Activated naive CD8-positive, alpha-beta T cell treated with anti-CD3 and anti-CD28 coated beads, Interleukin-2, amount 10 ng/mL, durations not matched to agents 7 days and 5 days (primary cell): ENCODE results near the gene BCAS4. TPM values are rescaled to one million over a fixed set of nuclear protein-coding genes. Genes with fewer than 3 reads are reported as not detected.
A peak's percentile ranks its signal among the peaks of the same experiment; 100 is the strongest.

ENCODE experiments used
- ATAC-seq: fragments of 150-1000 bp; cut with Tn5 transposase; one replicate; pipeline ENCODE4 v1.10.0; 2021; ENCODE audit warnings: low read depth, moderate library complexity
- POLR2A ChIA-PET: fragments of 350-600 bp; sonication (Branson Sonifier 250); formaldehyde crosslinking; loops from one replicate; lab custom pipeline; 2021; ENCODE audit warnings: antibody characterized with exemption; lab: Charles Lee
- DNase-seq: peaks from one replicate; pipeline ENCODE4 v3.0.0; 2021
- H3K27ac Mint-ChIP-seq: one replicate; pipeline ENCODE4 v1.8.0; 2022; ENCODE audit warnings: mild to moderate bottlenecking, mixed read lengths
- H3K27me3 Mint-ChIP-seq: one replicate; pipeline ENCODE4 v1.8.0; 2022; ENCODE audit warnings: mild to moderate bottlenecking, moderate library complexity, mixed read lengths
- H3K36me3 Mint-ChIP-seq: one replicate; pipeline ENCODE4 v1.8.0; 2021; ENCODE audit warnings: mild to moderate bottlenecking, mixed read lengths
- H3K4me1 Mint-ChIP-seq: one replicate; pipeline ENCODE4 v1.8.0; 2021; ENCODE audit warnings: mixed read lengths
- H3K4me3 Mint-ChIP-seq: one replicate; pipeline ENCODE4 v1.8.0; 2022; ENCODE audit warnings: mild to moderate bottlenecking, moderate library complexity, mixed read lengths
- H3K9me3 Mint-ChIP-seq: one replicate; pipeline ENCODE4 v1.8.0; 2021; ENCODE audit warnings: mixed read lengths
- total RNA-seq, 2 experiments: library from RNA; stranded (reverse); gene quantifications; one replicate each; pipeline ENCODE4 v1.2.3, GENCODE V29; 2021

BCAS4 gene
- total RNA-seq, 2 experiments from 2014 or later = 35.0 to 35.2 TPM

DNA sequence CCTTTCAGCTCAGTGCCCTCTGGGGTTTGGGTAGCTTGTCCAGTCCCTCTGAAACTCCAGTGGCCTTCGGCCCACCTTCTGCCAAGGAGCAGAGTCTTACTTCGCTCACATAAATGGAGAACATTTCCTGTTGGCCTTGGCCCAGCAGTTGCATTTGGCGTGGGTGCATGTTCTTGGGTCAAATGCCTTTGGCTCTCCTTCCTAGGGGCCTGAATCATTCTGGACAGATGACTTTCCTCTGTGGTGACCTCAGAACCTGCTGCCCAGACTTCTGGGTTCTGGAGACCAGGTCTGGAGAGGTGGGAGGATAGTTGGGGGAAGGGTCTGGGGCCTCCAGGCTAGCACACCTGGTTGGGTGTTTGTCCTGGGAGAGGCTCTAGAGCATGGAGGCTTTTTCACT is 29.3 kb downstream of the BCAS4 start:
- Mint-ChIP-seq H3K9me3 (no peaks in the 10 kb centered on the region), H3K36me3 (peaks cover 31% of the 10 kb centered on the region), H3K27me3 (no peaks in the 10 kb centered on the region), H3K4me3 (no peak overlapping the region), H3K27ac (no peak overlapping the region), H3K4me1 (peaks cover 32% of the 10 kb centered on the region)
- POLR2A ChIA-PET = interaction anchor here (1.0 kb wide), 1 partner anchor 107 kb away, joined by 3 read pairs; the partner anchor contains the start of gene ADNP
- ATAC-seq (no peak), DNase-seq (no peak)

DNA sequence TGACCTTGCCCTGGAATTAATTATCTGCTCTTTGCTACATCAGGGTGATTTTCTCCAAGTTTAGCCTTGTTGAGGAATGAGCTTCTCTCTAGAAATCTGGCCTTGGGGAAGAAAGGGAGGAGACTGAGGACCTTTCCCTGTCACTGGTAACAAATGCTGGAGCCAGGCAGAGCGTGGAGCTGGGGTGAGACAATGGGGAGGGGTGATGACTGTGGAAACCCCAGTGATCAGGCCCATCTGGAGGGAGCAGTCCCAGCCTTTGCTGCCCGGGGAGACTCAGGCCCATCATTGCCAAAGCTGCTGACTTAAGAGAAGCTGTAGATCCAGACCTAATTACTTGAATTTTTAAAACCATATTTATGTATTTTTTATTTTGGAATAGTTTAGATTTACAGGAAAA is 31.3 kb downstream of the BCAS4 start:
- H3K4me1 Mint-ChIP-seq = peaks cover 16% of the 10 kb centered on the region
- peaks cover 23% of the 10 kb centered on the region for H3K36me3 Mint-ChIP-seq
- H3K9me3 Mint-ChIP-seq = no peaks in the 10 kb centered on the region
- POLR2A ChIA-PET = interaction anchor here (1.4 to 1.5 kb wide), 2 partner anchors 19 to 133 kb away, joined by 3 read pairs; partner anchors contain the start of genes DPM1 and MOCS3
- ATAC-seq (no peak), DNase-seq (no peak)
- no peak overlapping the region for H3K27ac Mint-ChIP-seq
- H3K27me3 Mint-ChIP-seq = no peaks in the 10 kb centered on the region
- H3K4me3 Mint-ChIP-seq = no peak overlapping the region

DNA sequence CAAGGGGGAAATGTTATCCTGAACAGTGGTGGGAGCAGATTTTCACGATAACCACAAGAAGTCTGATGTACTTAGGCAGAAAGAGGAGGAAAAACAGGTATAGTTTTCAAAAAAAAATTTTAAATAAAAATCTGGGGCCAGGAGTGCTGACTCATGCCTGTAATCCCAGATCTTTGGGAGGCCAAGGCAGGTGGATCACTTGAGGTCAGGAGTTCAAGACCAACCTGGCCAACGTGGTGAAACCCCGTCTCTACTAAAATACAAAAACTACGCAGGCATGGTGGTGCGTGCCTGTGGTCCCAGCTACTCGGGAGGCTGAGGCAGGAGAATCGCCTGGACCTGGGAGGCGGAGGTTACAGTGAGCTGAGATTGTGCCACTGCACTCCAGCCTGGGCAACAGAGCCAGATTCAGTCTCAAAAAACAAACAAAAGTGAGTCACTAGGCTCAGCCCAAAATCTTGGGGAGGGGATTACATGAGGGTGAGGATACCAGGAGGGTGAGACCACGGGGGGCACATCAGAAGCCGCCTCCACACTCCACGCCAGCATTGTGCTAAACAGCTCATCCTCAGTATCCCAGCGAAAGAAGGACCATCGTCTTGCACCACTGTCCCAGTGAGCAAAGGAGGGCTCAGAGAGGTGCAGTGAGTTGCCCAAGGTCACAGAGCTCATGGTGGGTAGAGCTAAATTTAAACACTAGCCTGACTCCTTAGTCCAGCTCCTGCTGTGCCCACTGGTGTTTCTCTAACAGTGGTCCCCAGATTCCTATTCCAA is 33.7 kb downstream of the BCAS4 start:
- POLR2A ChIA-PET = no interaction called here
- H3K4me1 Mint-ChIP-seq = peaks cover 4% of the 10 kb centered on the region
- H3K27me3 Mint-ChIP-seq = no peaks in the 10 kb centered on the region
- H3K4me3 Mint-ChIP-seq = no peak overlapping the region
- peaks cover 23% of the 10 kb centered on the region for H3K36me3 Mint-ChIP-seq
- ATAC-seq = no peak
- H3K9me3 Mint-ChIP-seq = no peaks in the 10 kb centered on the region
- DNase-seq = no peak
- no peak overlapping the region for H3K27ac Mint-ChIP-seq

DNA sequence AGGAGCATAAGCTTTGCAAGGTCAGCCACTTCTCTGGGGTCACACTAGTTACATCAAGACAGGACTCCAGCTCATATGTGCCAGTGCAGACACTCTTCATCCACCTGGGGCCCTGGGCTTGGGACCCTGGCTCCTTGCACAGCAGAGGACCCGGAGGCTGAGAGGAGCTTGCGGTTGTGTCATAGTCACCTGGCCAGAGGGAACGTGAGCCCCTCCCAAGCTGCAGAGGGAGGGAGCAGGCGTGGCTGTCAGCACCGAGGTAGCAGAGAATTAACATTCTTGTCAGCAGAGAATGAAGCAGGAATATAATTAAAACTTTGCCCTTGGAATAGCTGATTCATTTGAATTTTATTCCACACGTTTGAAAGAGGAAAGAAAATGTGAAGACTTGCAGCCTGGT is 36.8 kb downstream of the BCAS4 start:
- no peaks in the 10 kb centered on the region for H3K27me3 Mint-ChIP-seq
- no peak overlapping the region for H3K4me3 Mint-ChIP-seq
- POLR2A ChIA-PET = no interaction called here
- H3K4me1 Mint-ChIP-seq = peaks cover 2% of the 10 kb centered on the region
- H3K36me3 Mint-ChIP-seq = peaks cover 25% of the 10 kb centered on the region
- DNase-seq = no peak
- H3K27ac Mint-ChIP-seq = no peak overlapping the region
- H3K9me3 Mint-ChIP-seq = no peaks in the 10 kb centered on the region
- no peak for ATAC-seq

DNA sequence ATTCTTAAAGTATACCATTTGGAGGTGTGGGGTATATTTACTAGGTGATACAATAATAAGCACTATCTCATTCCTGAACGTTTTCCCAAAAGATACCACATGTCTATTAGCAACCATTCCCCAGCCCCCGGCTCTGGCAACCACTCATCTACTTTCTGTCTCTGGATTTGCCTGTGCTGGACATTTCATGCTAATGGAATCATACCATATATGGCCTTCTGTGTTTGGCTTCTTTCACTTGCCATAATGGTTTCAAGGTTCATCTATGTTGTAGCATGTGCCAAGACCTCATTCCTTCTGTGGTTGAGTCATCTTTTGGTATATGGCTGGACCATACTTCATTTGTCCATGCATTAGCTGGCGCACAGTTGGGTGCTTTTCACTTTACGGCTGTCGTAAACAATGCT is 39.7 kb downstream of the BCAS4 start:
- peaks cover 21% of the 10 kb centered on the region for H3K36me3 Mint-ChIP-seq
- no peaks in the 10 kb centered on the region for H3K9me3 Mint-ChIP-seq
- DNase-seq (no peak), ATAC-seq (no peak)
- H3K4me1 Mint-ChIP-seq = peaks cover 22% of the 10 kb centered on the region
- POLR2A ChIA-PET = interaction anchor here (0.7 kb wide), 1 partner anchor 35 kb away, joined by 3 read pairs; no protein-coding TSS in a partner anchor
- H3K4me3 Mint-ChIP-seq = no peak overlapping the region
- H3K27me3 Mint-ChIP-seq = no peaks in the 10 kb centered on the region
- H3K27ac Mint-ChIP-seq = peak overlapping the region; percentile 17

DNA sequence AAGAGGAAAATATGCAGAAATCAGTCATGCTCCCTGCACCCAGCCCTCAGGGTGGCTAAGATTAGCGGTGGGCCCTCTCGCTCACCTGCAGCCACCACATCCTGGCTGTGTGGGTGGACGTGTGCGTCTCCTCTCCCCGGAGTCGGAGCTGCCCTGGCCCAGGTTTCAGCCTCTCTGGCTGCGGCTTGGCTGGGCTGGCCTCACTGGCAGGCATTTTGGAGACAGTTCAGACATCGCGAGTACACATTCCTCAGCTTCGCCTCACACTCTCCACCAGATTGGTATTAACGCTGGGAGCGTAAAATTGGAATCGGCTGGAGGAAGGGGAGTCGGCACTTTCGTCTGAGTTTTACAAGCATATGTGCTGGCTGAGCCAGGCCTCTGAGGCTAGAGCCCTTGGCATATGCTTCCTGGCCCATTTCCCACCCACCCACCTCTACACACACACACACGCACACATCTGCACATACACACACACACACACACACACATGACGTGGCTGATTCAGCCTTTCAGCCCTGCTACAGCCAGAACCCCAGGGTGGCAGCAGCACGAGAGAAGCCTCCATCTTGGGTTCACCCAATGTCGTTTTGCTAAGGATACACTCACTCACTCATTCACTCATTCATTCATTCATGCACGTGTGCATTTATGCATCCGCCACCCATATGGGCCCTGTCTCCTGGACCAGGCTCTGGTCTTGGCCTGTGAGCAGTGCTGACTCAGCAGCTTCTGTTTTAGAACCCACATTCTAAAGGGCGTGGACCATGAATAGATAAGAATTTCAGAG is 42.9 kb downstream of the BCAS4 start:
- H3K27me3 Mint-ChIP-seq = no peaks in the 10 kb centered on the region
- H3K27ac Mint-ChIP-seq = peak overlapping the region; percentile 61
- ATAC-seq (peak; percentile 68), DNase-seq (no peak)
- POLR2A ChIA-PET = interaction anchor here (0.9 kb wide), 1 partner anchor 43 kb away, joined by 3 read pairs; the partner anchor contains the start of gene BCAS4
- peaks cover 12% of the 10 kb centered on the region for H3K36me3 Mint-ChIP-seq
- peak overlapping the region; percentile 35 for H3K4me3 Mint-ChIP-seq
- no peaks in the 10 kb centered on the region for H3K9me3 Mint-ChIP-seq
- peaks cover 24% of the 10 kb centered on the region for H3K4me1 Mint-ChIP-seq

DNA sequence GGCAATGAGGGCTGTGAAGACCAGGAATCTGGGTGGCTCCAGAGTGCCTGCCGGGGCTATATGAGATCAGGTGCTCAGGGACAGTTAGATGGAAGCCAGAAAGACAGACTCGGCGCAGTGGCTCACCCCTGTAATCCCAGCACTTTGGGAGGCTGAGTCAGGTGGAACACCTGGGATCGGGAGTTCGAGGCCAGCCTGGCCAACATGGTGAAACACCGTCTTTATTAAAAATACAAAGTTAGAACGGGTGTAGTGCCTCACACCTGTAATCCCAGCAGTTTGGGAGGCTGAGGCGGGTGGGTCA is 43.4 kb downstream of the BCAS4 start:
- Mint-ChIP-seq H3K9me3 (no peaks in the 10 kb centered on the region), H3K36me3 (peaks cover 15% of the 10 kb centered on the region), H3K4me1 (peaks cover 22% of the 10 kb centered on the region), H3K27me3 (no peaks in the 10 kb centered on the region), H3K4me3 (no peak overlapping the region), H3K27ac (no peak overlapping the region)
- POLR2A ChIA-PET = no interaction called here
- ATAC-seq = no peak
- DNase-seq = no peak

DNA sequence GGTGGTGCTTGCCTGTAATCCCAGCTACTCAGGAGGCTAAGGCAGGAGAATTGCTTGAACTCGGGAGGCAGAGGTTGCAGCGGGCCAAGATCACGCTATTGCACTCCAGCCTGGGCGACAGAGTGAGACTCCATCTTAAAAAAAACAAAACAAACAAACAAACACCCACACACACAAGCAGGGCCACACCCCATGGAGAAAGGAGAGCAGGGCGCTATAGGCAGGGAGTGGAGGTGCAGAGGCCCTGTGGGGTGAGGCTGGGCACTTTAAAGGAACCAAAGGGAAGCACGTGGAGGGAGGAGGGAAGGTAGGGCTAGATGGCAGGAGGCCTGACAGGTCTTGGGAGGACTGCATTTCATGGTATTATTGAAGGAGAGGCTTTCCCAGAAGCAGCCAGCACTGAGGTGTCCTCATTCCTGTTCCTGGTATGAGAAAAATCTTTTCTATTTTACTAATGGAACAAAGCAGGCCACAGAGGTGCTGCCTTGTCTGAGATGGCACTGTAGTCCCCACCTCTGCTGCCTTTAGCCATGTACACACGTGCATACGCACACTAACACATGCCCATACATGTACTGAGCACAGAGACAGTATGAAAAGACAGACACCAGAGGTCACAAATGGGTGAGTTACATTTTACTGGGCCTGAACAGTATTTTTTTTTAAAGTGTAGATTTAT is 44.0 kb downstream of the BCAS4 start:
- Mint-ChIP-seq H3K36me3 (peaks cover 16% of the 10 kb centered on the region), H3K4me1 (peaks cover 26% of the 10 kb centered on the region), H3K27ac (peak overlapping the region; percentile 80), H3K27me3 (no peaks in the 10 kb centered on the region), H3K4me3 (no peak overlapping the region), H3K9me3 (no peaks in the 10 kb centered on the region)
- no peak for ATAC-seq
- DNase-seq = no peak
- POLR2A ChIA-PET = no interaction called here

DNA sequence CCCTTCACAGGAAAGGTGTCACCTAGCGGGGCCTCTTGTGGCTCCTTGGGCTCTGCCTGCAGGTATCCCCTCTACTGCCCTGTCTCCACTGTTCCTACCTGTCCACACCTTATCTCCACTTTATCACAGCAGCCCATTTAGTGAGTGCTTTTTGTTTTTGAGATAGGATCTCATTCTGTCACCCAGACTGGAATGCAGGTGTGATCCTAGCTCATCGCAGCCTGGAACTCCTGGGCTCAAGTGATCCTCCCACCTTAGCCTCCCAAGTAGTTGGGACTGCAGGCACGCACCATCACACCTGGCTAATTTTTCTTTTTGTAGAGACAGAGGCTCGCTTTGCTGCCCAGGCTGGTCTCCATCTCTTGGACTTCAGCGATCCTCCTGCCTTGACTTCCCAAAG is 48.0 kb downstream of the BCAS4 start:
- POLR2A ChIA-PET = no interaction called here
- H3K36me3 Mint-ChIP-seq = peaks cover 14% of the 10 kb centered on the region
- DNase-seq (no peak), ATAC-seq (no peak)
- H3K9me3 Mint-ChIP-seq = no peaks in the 10 kb centered on the region
- H3K27ac Mint-ChIP-seq = peak overlapping the region; percentile 71
- no peak overlapping the region for H3K4me3 Mint-ChIP-seq
- no peaks in the 10 kb centered on the region for H3K27me3 Mint-ChIP-seq
- H3K4me1 Mint-ChIP-seq = peaks cover 28% of the 10 kb centered on the region

DNA sequence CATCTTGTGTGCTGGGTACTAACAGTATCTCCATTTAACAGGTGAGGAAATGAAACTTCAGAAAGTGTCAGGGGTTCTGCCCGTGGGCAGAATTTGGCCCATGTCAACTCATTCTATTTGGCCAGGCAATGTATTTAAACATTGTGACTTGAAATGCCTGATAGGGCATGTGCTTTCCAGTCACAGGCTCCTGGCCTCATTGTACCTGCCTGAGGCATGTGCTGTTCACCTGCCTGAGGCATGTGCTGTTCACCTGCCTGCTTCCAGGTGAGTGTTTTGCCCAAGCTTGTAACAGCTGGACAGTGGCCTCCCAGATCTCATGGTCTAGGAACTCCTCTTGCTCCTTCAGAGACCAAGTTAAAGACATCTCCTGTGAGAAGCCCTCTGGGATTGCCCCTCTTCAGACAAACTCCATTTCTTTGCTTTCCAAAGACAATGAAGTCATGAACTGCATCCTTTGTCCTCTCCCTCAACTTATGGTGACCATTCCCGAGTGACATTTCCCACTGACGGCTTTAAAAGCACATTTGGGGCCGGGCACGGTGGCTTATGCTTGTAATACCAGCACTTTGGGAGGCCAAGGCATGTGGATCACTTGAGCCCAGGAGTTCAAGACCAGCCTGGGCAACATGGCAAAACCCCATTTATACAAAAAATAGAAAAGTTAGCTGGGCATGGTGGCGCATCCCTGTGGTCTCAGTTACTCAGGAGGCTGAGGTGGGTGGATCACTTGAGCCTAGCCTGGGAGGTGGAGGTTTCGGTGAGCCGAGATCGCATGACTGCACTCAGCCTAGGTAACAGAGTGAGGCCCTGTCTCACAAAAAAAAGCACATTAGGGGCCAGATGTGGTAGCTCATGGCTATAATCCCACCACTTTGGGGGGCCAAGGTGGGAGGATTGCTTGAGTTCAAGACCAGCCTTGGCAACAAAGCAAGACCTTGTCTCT is 48.7 kb downstream of the BCAS4 start:
- Mint-ChIP-seq H3K9me3 (no peaks in the 10 kb centered on the region), H3K4me1 (peaks cover 25% of the 10 kb centered on the region), H3K4me3 (no peak overlapping the region), H3K36me3 (peaks cover 12% of the 10 kb centered on the region), H3K27ac (peak overlapping the region; percentile 94), H3K27me3 (no peaks in the 10 kb centered on the region)
- no peak for ATAC-seq
- no peak for DNase-seq
- POLR2A ChIA-PET = interaction anchor here (1.9 to 2.5 kb wide), 2 partner anchors 49 to 88 kb away, joined by 5 to 12 read pairs; partner anchors contain the start of genes ADNP and BCAS4

DNA sequence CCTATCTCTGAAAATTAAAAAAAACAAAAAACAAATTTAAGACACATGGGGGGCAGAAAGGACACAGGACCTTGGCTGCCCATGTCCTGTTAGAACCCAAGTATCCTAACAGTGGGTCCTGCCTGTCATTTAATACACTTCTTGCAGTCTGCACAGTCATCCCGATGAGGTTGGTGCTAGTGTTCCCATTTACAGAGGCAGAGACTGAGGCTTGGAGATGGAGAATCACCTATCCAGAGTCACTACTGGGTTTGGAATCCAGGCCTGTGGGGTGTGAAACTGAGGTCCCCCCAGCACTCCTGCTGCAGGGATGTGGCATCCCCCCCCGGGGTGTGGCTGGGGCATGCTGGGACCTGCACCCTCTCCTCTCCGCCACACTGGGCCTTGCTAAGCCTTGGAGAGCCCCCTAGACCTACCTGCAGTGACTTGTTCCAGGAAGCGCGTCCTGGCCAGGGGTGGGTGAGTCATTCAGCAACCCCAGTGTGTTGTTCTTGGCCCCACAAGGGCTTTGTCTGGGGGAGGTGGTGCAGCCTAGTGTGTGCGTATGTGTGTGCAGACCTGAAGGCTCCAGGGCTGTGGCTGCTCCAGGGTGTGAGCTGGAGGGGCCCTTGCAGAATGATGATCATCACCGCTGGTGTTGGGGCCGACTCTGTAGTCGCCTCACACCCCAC is 49.7 kb downstream of the BCAS4 start:
- POLR2A ChIA-PET = interaction anchor here (0.9 to 2.5 kb wide), 4 partner anchors 18 to 113 kb away, joined by 3 to 12 read pairs (median 5); partner anchors contain the start of genes ADNP, BCAS4, DPM1 and MOCS3
- Mint-ChIP-seq H3K9me3 (no peaks in the 10 kb centered on the region), H3K27me3 (no peaks in the 10 kb centered on the region), H3K4me3 (peak overlapping the region; percentile 58), H3K36me3 (peaks cover 14% of the 10 kb centered on the region), H3K27ac (peak overlapping the region; percentile 94), H3K4me1 (peaks cover 24% of the 10 kb centered on the region)
- DNase-seq (peak; percentile 71), ATAC-seq (peak; percentile 100)
